GM19023 (cell line): Measurements from ENCODE around the gene KCNMA1.

ENCODE experiments used
- ATAC-seq: cut with Tn5 transposase; IDR thresholded peaks from one replicate; pipeline ENCODE4 v1.9.1; 2021; ENCODE audit warnings: mild to moderate bottlenecking, moderate library complexity; ENCODE audit not compliant: unreplicated experiment

Gene KCNMA1

GRCh38 chr10:77461636-77462296 lies 175.8 kb downstream of the KCNMA1 start:
- ATAC-seq: no peak

GRCh38 chr10:77459905-77460304 lies 177.7 kb downstream of the KCNMA1 start:
- no peak for ATAC-seq

- ATAC-seq: no peak
Observed at GRCh38 chr10:77458986-77459590, 178.5 kb downstream of the KCNMA1 start.

GRCh38 chr10:77457721-77458120 lies 179.9 kb downstream of the KCNMA1 start:
- no peak for ATAC-seq

- ATAC-seq: no peak
Observed at GRCh38 chr10:77457266-77457665, 180.3 kb downstream of the KCNMA1 start.

- no peak for ATAC-seq
Observed at GRCh38 chr10:77456414-77456813, 181.2 kb downstream of the KCNMA1 start.

- no peak for ATAC-seq
Observed at GRCh38 chr10:77455561-77455960, 182.0 kb downstream of the KCNMA1 start.

GRCh38 chr10:77452952-77453564 lies 184.6 kb downstream of the KCNMA1 start:
- no peak for ATAC-seq

- ATAC-seq: no peak
Observed at GRCh38 chr10:77451886-77452285, 185.7 kb downstream of the KCNMA1 start.

GRCh38 chr10:77448226-77448625 lies 189.4 kb downstream of the KCNMA1 start:
- no peak for ATAC-seq

GRCh38 chr10:77446700-77447099 lies 190.9 kb downstream of the KCNMA1 start:
- no peak for ATAC-seq

GRCh38 chr10:77445547-77445946 lies 192.1 kb downstream of the KCNMA1 start:
- no peak for ATAC-seq

- no peak for ATAC-seq
Observed at GRCh38 chr10:77444041-77444440, 193.6 kb downstream of the KCNMA1 start.

GRCh38 chr10:77442699-77443189 lies 194.9 kb downstream of the KCNMA1 start:
- ATAC-seq: no peak

GRCh38 chr10:77441353-77442166 lies 196.0 kb downstream of the KCNMA1 start:
- no peak for ATAC-seq

- ATAC-seq: no peak
Observed at GRCh38 chr10:77436257-77436975, 201.2 kb downstream of the KCNMA1 start.

- no peak for ATAC-seq
Observed at GRCh38 chr10:77433546-77433945, 204.1 kb downstream of the KCNMA1 start.

GRCh38 chr10:77431980-77432797 lies 205.4 kb downstream of the KCNMA1 start:
- ATAC-seq: no peak

GRCh38 chr10:77431209-77431611 lies 206.4 kb downstream of the KCNMA1 start:
- ATAC-seq: no peak

GRCh38 chr10:77430530-77430929 lies 207.1 kb downstream of the KCNMA1 start:
- no peak for ATAC-seq
